SK-N-SH treated with all-trans-retinoic acid at 6 μM for 48 hours (cell line): ENCODE data around the gene PIGC.

Experiments used
- ARNTL ChIP-seq: fragments of 450-650 bp; formaldehyde crosslinking; IDR thresholded peaks from 2 replicates; pipeline ENCODE4 v1.5.0; 2020; ENCODE audit warnings: low read depth, mild to moderate bottlenecking, moderate library complexity, borderline replicate concordance
- BACH2 ChIP-seq: fragments of 250-450 bp; sonication (Bioruptor Pico); IDR thresholded peaks from 2 replicates; pipeline ENCODE4 v1.9.0; 2021; ENCODE audit warnings: mild to moderate bottlenecking, borderline replicate concordance
- ESRRG ChIP-seq: fragments of 250-450 bp; sonication (Bioruptor Pico); IDR thresholded peaks from 2 replicates; pipeline ENCODE4 v1.6.1; 2021; ENCODE audit warnings: mild to moderate bottlenecking
- GLIS3 ChIP-seq: fragments of 250-450 bp; sonication (Bioruptor Pico); IDR thresholded peaks from 2 replicates; pipeline ENCODE4 v1.5.0; 2020; ENCODE audit warnings: mild to moderate bottlenecking, moderate library complexity
- RARB ChIP-seq: fragments of 250-450 bp; sonication (Bioruptor Pico); IDR thresholded peaks from 2 replicates; pipeline ENCODE4 v1.8.0; 2021; ENCODE audit warnings: mild to moderate bottlenecking, moderate library complexity
- TCF4 ChIP-seq: fragments of 250-450 bp; sonication (Bioruptor Pico); IDR thresholded peaks from 2 replicates; pipeline ENCODE4 v1.8.0; 2021; ENCODE audit warnings: mild to moderate bottlenecking, moderate library complexity, borderline replicate concordance
- TOX ChIP-seq: fragments of 250-450 bp; sonication (Bioruptor Pico); IDR thresholded peaks from 2 replicates; pipeline ENCODE4 v1.8.0; 2021; ENCODE audit warnings: mild to moderate bottlenecking, moderate library complexity, borderline replicate concordance
- ZC3H10 ChIP-seq: fragments of 250-450 bp; sonication (Bioruptor Pico); IDR thresholded peaks from 2 replicates; pipeline ENCODE4 v1.5.1; 2021; ENCODE audit warnings: mild to moderate bottlenecking, moderate library complexity
- ZFP3 ChIP-seq: fragments of 250-450 bp; sonication (Bioruptor Pico); IDR thresholded peaks from 2 replicates; pipeline ENCODE4 v1.5.0; 2020; ENCODE audit warnings: mild to moderate bottlenecking, moderate library complexity
- ZNF565 ChIP-seq: fragments of 450-650 bp; formaldehyde crosslinking; conservative IDR thresholded peaks from 2 replicates; pipeline ENCODE4 v1.5.0; 2020; ENCODE audit warnings: low read depth, mild to moderate bottlenecking, moderate library complexity
- ZNF8 ChIP-seq: fragments of 450-650 bp; formaldehyde crosslinking; IDR thresholded peaks from 2 replicates; pipeline ENCODE4 v1.5.0; 2020; ENCODE audit warnings: mild to moderate bottlenecking, moderate library complexity
- TF ChIP-seq, protein P1 (sequence below): fragments of 250-450 bp; sonication (Bioruptor Pico); IDR thresholded peaks from 2 replicates; pipeline ENCODE4 v1.5.1; 2020; ENCODE audit warnings: low read depth, mild to moderate bottlenecking, moderate library complexity
- TF ChIP-seq, protein P2 (sequence below): fragments of 250-450 bp; sonication (Bioruptor Pico); IDR thresholded peaks from 2 replicates; pipeline ENCODE4 v1.5.1; 2021; ENCODE audit warnings: mild to moderate bottlenecking, moderate library complexity
- TF ChIP-seq, protein P3 (sequence below): fragments of 250-450 bp; sonication (Bioruptor Pico); IDR thresholded peaks from 2 replicates; pipeline ENCODE4 v1.8.0; 2020; ENCODE audit warnings: mild to moderate bottlenecking, moderate library complexity, borderline replicate concordance

DNA sequence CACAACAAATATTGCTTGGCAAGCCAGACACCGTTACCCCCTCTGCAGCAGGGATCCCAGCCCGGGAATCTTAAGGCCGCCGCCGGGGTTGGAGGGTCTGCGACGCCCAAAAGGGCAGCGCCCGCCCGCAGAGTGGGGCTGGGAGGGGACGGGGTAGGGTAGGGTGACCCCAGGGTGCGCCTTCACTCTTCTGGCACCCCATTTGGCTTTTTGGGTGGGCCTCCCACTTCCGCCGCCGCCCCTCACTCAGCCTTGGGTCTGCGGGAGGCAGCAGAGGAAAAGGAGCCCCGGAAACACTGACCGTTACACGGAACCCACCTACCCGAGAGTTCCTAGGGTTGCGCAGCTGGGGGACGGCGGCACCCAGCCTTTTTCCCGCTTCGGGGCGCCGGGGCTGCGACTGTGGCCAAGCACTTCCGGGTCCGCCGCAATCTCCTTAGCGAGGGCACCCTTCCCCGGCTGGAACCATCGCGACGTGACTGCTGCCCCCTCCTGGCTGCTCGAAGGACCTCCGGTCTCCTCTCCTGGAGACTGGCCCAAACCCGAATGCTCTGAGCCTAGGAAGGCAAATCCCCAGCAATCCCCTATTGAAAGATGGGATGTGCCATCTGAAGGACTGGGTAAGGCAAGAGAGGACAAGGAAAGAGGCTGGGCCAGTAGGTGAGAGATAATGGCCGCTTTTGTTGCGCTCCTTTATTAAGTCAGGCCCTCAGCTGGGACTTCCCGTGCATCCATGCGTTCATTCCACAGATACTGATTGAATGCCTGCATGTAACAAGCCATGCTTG, at the start of gene PIGC:
- TF ChIP-seq ESRRG (CRISPR knock-in tag) = no peak
- no peak for TF ChIP-seq TCF4 (CRISPR knock-in tag)
- no peak for TF ChIP-seq RARB (CRISPR knock-in tag)
- TF ChIP-seq ZNF565 = no peak
- no peak for TF ChIP-seq GLIS3 (CRISPR knock-in tag)
- TF ChIP-seq ZFP3 = no peak
- TF ChIP-seq, protein P1, sequence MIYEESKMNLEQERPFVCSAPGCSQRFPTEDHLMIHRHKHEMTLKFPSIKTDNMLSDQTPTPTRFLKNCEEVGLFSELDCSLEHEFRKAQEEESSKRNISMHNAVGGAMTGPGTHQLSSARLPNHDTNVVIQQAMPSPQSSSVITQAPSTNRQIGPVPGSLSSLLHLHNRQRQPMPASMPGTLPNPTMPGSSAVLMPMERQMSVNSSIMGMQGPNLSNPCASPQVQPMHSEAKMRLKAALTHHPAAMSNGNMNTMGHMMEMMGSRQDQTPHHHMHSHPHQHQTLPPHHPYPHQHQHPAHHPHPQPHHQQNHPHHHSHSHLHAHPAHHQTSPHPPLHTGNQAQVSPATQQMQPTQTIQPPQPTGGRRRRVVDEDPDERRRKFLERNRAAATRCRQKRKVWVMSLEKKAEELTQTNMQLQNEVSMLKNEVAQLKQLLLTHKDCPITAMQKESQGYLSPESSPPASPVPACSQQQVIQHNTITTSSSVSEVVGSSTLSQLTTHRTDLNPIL (CRISPR knock-in tag) = no peak
- no peak for TF ChIP-seq BACH2 (CRISPR knock-in tag)
- no peak for TF ChIP-seq ZC3H10
- TF ChIP-seq, protein P2, sequence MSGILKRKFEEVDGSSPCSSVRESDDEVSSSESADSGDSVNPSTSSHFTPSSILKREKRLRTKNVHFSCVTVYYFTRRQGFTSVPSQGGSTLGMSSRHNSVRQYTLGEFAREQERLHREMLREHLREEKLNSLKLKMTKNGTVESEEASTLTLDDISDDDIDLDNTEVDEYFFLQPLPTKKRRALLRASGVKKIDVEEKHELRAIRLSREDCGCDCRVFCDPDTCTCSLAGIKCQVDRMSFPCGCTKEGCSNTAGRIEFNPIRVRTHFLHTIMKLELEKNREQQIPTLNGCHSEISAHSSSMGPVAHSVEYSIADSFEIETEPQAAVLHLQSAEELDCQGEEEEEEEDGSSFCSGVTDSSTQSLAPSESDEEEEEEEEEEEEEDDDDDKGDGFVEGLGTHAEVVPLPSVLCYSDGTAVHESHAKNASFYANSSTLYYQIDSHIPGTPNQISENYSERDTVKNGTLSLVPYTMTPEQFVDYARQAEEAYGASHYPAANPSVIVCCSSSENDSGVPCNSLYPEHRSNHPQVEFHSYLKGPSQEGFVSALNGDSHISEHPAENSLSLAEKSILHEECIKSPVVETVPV (CRISPR knock-in tag) = no peak
- no peak for TF ChIP-seq ARNTL (CRISPR knock-in tag)
- TF ChIP-seq TOX = no peak
- TF ChIP-seq, protein P3, sequence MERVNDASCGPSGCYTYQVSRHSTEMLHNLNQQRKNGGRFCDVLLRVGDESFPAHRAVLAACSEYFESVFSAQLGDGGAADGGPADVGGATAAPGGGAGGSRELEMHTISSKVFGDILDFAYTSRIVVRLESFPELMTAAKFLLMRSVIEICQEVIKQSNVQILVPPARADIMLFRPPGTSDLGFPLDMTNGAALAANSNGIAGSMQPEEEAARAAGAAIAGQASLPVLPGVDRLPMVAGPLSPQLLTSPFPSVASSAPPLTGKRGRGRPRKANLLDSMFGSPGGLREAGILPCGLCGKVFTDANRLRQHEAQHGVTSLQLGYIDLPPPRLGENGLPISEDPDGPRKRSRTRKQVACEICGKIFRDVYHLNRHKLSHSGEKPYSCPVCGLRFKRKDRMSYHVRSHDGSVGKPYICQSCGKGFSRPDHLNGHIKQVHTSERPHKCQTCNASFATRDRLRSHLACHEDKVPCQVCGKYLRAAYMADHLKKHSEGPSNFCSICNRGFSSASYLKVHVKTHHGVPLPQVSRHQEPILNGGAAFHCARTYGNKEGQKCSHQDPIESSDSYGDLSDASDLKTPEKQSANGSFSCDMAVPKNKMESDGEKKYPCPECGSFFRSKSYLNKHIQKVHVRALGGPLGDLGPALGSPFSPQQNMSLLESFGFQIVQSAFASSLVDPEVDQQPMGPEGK (CRISPR knock-in tag) = no peak
- no peak for TF ChIP-seq ZNF8 (CRISPR knock-in tag)
